ENCODE results near the gene ABCC3.

The ABCC3 gene

GRCh38 chr17:50613007-50613992 is 21.4 kb upstream of the ABCC3 start:
- Mint-ChIP-seq H3K9me3 (no peaks in the 10 kb centered on the region), H3K36me3 (ENCODE audit: insufficient read depth) (no peaks in the 10 kb centered on the region), H3K27me3 (peaks cover 16 to 53% of the 10 kb centered on the region in 2 donors), H3K27ac (peak overlapping the region in 1 of 2 donors; percentile 59), H3K4me1 (ENCODE audit: low read depth in 2 of 2) (peaks cover 7 to 9% of the 10 kb centered on the region in 2 donors), H3K4me3 (no peak overlapping the region)
- ATAC-seq (replicated peaks) (no peak), DNase-seq (no peak)

GRCh38 chr17:50614471-50615051 is 20.1 kb upstream of the ABCC3 start:
- Mint-ChIP-seq H3K4me3 (peak overlapping the region in 1 of 2 donors; percentile 47), H3K9me3 (no peaks in the 10 kb centered on the region), H3K4me1 (ENCODE audit: low read depth in 2 of 2) (peaks cover 7 to 11% of the 10 kb centered on the region in 2 donors), H3K27me3 (peaks cover 6 to 50% of the 10 kb centered on the region in 2 donors), H3K36me3 (ENCODE audit: insufficient read depth) (no peaks in the 10 kb centered on the region), H3K27ac (peak overlapping the region in 1 of 2 donors; percentile 13)
- ATAC-seq (replicated peaks) (no peak), DNase-seq (no peak)

GRCh38 chr17:50615828-50616227 is 18.9 kb upstream of the ABCC3 start:
- no peak for ATAC-seq (replicated peaks)
- H3K36me3 Mint-ChIP-seq (ENCODE audit: insufficient read depth), result no peaks in the 10 kb centered on the region
- H3K27ac Mint-ChIP-seq, result no peak overlapping the region
- H3K4me1 Mint-ChIP-seq (ENCODE audit: low read depth in 2 of 2), result peaks cover 7 to 11% of the 10 kb centered on the region in 2 donors
- no peaks in the 10 kb centered on the region for H3K9me3 Mint-ChIP-seq
- DNase-seq, result no peak
- no peak overlapping the region for H3K4me3 Mint-ChIP-seq
- H3K27me3 Mint-ChIP-seq, result peaks cover 0 to 50% of the 10 kb centered on the region in 2 donors

GRCh38 chr17:50618300-50618699 is 16.4 kb upstream of the ABCC3 start:
- Mint-ChIP-seq H3K4me3 (no peak overlapping the region), H3K36me3 (ENCODE audit: insufficient read depth) (no peaks in the 10 kb centered on the region), H3K27ac (no peak overlapping the region), H3K9me3 (no peaks in the 10 kb centered on the region), H3K27me3 (peaks cover 8 to 51% of the 10 kb centered on the region in 2 donors), H3K4me1 (ENCODE audit: low read depth in 2 of 2) (peaks cover 7 to 9% of the 10 kb centered on the region in 2 donors)
- ATAC-seq (replicated peaks), result no peak
- DNase-seq, result no peak

- Mint-ChIP-seq H3K4me3 (no peak overlapping the region), H3K9me3 (no peaks in the 10 kb centered on the region), H3K4me1 (ENCODE audit: low read depth in 2 of 2) (peaks cover 6 to 8% of the 10 kb centered on the region in 2 donors), H3K27me3 (peaks cover 8 to 56% of the 10 kb centered on the region in 2 donors), H3K27ac (no peak overlapping the region), H3K36me3 (ENCODE audit: insufficient read depth) (no peaks in the 10 kb centered on the region)
- DNase-seq (no peak), ATAC-seq (replicated peaks) (no peak)
These were observed 15.7 kb upstream of the ABCC3 start for GRCh38 chr17:50618941-50619340.

GRCh38 chr17:50619489-50619888 is 15.2 kb upstream of the ABCC3 start:
- no peak for DNase-seq
- no peak for ATAC-seq (replicated peaks)
- peaks cover under 1 to 2% of the 10 kb centered on the region in 2 donors for H3K4me1 Mint-ChIP-seq (ENCODE audit: low read depth in 2 of 2)
- H3K36me3 Mint-ChIP-seq (ENCODE audit: insufficient read depth), result no peaks in the 10 kb centered on the region
- peaks cover 8 to 56% of the 10 kb centered on the region in 2 donors for H3K27me3 Mint-ChIP-seq
- no peak overlapping the region for H3K4me3 Mint-ChIP-seq
- H3K9me3 Mint-ChIP-seq, result no peaks in the 10 kb centered on the region
- no peak overlapping the region for H3K27ac Mint-ChIP-seq

- Mint-ChIP-seq H3K27ac (no peak overlapping the region), H3K4me1 (ENCODE audit: low read depth in 2 of 2) (peaks cover 0 to 2% of the 10 kb centered on the region in 2 donors), H3K4me3 (no peak overlapping the region), H3K27me3 (peaks cover 12 to 61% of the 10 kb centered on the region in 2 donors), H3K36me3 (ENCODE audit: insufficient read depth) (no peaks in the 10 kb centered on the region), H3K9me3 (no peaks in the 10 kb centered on the region)
- DNase-seq (no peak), ATAC-seq (replicated peaks) (no peak)
These were observed 14.4 kb upstream of the ABCC3 start for GRCh38 chr17:50620237-50620636.

GRCh38 chr17:50620858-50621257 is 13.8 kb upstream of the ABCC3 start:
- H3K27me3 Mint-ChIP-seq, result peaks cover 18 to 68% of the 10 kb centered on the region in 2 donors
- no peak overlapping the region for H3K4me3 Mint-ChIP-seq
- H3K4me1 Mint-ChIP-seq (ENCODE audit: low read depth in 2 of 2), result peaks cover 0 to 2% of the 10 kb centered on the region in 2 donors
- no peaks in the 10 kb centered on the region for H3K36me3 Mint-ChIP-seq (ENCODE audit: insufficient read depth)
- H3K27ac Mint-ChIP-seq, result no peak overlapping the region
- ATAC-seq (replicated peaks) (no peak), DNase-seq (no peak)
- H3K9me3 Mint-ChIP-seq, result no peaks in the 10 kb centered on the region

GRCh38 chr17:50621574-50622031 is 13.1 kb upstream of the ABCC3 start:
- Mint-ChIP-seq H3K4me3 (no peak overlapping the region), H3K36me3 (ENCODE audit: insufficient read depth) (no peaks in the 10 kb centered on the region), H3K4me1 (ENCODE audit: low read depth in 2 of 2) (peaks cover 0 to 2% of the 10 kb centered on the region in 2 donors), H3K27ac (peak overlapping the region in 1 of 2 donors; percentile 8), H3K9me3 (no peaks in the 10 kb centered on the region), H3K27me3 (peaks cover 25 to 75% of the 10 kb centered on the region in 2 donors)
- ATAC-seq (replicated peaks) (peak; percentile 17), DNase-seq (no peak)

GRCh38 chr17:50624321-50624934 is 10.3 kb upstream of the ABCC3 start:
- no peak for ATAC-seq (replicated peaks)
- Mint-ChIP-seq H3K4me3 (no peak overlapping the region), H3K9me3 (no peaks in the 10 kb centered on the region), H3K27me3 (peaks cover 47 to 95% of the 10 kb centered on the region in 2 donors), H3K27ac (no peak overlapping the region), H3K36me3 (ENCODE audit: insufficient read depth) (no peaks in the 10 kb centered on the region), H3K4me1 (ENCODE audit: low read depth in 2 of 2) (peaks cover 0 to 8% of the 10 kb centered on the region in 2 donors)
- DNase-seq, result no peak

GRCh38 chr17:50625032-50625871 is 9.4 kb upstream of the ABCC3 start:
- no peaks in the 10 kb centered on the region for H3K9me3 Mint-ChIP-seq
- ATAC-seq (replicated peaks) (no peak), DNase-seq (no peak)
- no peak overlapping the region for H3K27ac Mint-ChIP-seq
- H3K4me1 Mint-ChIP-seq (ENCODE audit: low read depth in 2 of 2), result peaks cover 0 to 8% of the 10 kb centered on the region in 2 donors
- peaks cover 56 to 95% of the 10 kb centered on the region in 2 donors for H3K27me3 Mint-ChIP-seq
- no peak overlapping the region for H3K4me3 Mint-ChIP-seq
- no peaks in the 10 kb centered on the region for H3K36me3 Mint-ChIP-seq (ENCODE audit: insufficient read depth)

- H3K9me3 Mint-ChIP-seq, result no peaks in the 10 kb centered on the region
- H3K36me3 Mint-ChIP-seq (ENCODE audit: insufficient read depth), result no peaks in the 10 kb centered on the region
- H3K4me1 Mint-ChIP-seq (ENCODE audit: low read depth in 2 of 2), result peaks cover 0 to 10% of the 10 kb centered on the region in 2 donors
- H3K27me3 Mint-ChIP-seq, result peaks cover 64 to 95% of the 10 kb centered on the region in 2 donors
- H3K4me3 Mint-ChIP-seq, result no peak overlapping the region
- peak; percentile 38 to 51 (median 46) for DNase-seq
- peak; percentile 62 for ATAC-seq (replicated peaks)
- H3K27ac Mint-ChIP-seq, result no peak overlapping the region
These were observed 8.6 kb upstream of the ABCC3 start for GRCh38 chr17:50626037-50626574.

Measured in effector memory CD8-positive, alpha-beta T cell (primary cell).